H1 (cell line): ENCODE measurements around the gene ADGRV1. TPM values are rescaled to one million over a fixed set of nuclear protein-coding genes. Genes with fewer than 3 reads are reported as not detected.

Experiments
- HDAC2 ChIP-seq, 2 experiments: fragments of 300-600 bp in 1 of 2; sonication (generic) in 1 of 2; IDR thresholded peaks; 2 replicates each; pipeline ENCODE4 v1.6.1; 2011 to 2012; ENCODE audit warnings: low read depth in 2 of 2, low read length in 2 of 2, mild to moderate bottlenecking in 2 of 2, moderate library complexity in 2 of 2, borderline replicate concordance in 1 of 2, inconsistent platforms in 1 of 2
- SIX5 ChIP-seq: IDR thresholded peaks from 2 replicates; pipeline ENCODE4 v1.6.1; 2011; ENCODE audit warnings: mild to moderate bottlenecking, low read depth, low read length
- TEAD4 ChIP-seq: IDR thresholded peaks from 2 replicates; pipeline ENCODE4 v1.6.1; 2012; ENCODE audit warnings: low read depth, low read length, inconsistent platforms, mixed read lengths
- polyA plus RNA-seq, 7 experiments: library from polyadenylated mRNA; depleted of rRNA in 3 of 7; stranded (reverse) in 5 of 7; unstranded in 2 of 7; fragments of >200 nt in 5 of 7; fragments of 200-250 nt in 2 of 7; gene quantifications; 1 replicate in 5 of 7; 2 replicates in 1 of 7; 4 replicates in 1 of 7; pipeline versions ENCODE4 v1.2.1 to v1.2.3, GENCODE V29; 2011 to 2013; ENCODE audit warnings: missing spikeins in 2 of 7, mixed read lengths in 2 of 7
- total RNA-seq: library from RNA; stranded (reverse); fragmentation: NEBNext Ultra II Directional; extraction: Animal tissue kit (Norgen Biotek cat#: 25700); gene quantifications from 2 replicates; pipeline ENCODE4 v1.2.1, GENCODE V29; 2021

Gene ADGRV1
- total and polyA plus RNA-seq, 2 of the 8 experiments (the other 6 are each of a cell fraction or from before 2014, with no cell fraction given), result 53.1 to 62.2 TPM

GRCh38 chr5:91178461-91178860 is 619.9 kb downstream of the ADGRV1 start (continued):
- TF ChIP-seq HDAC2 (IDR thresholded peaks at IDR 0.05; ENCODE audit: borderline replicate concordance in 1 of 2, low read depth in 2 of 2, low read length in 2 of 2) (no peak), TEAD4 (no peak), SIX5 (no peak)
